B cell (primary cell): ENCODE data around the gene CREB5. TPM values are rescaled to one million over a fixed set of nuclear protein-coding genes. Genes with fewer than 3 reads are reported as not detected.

Experiments
- ATAC-seq: fragments of 200-7000 bp; cut with Tn5 transposase; one replicate; pipeline ENCODE4 v1.10.0; 2021; ENCODE audit warnings: low read depth, mild to moderate bottlenecking, moderate number of reproducible peaks, moderate library complexity
- CTCF ChIA-PET: fragments of 350-600 bp; sonication (Branson Sonifier 250); formaldehyde crosslinking; loops from one replicate; lab custom pipeline; 2021; ENCODE audit warnings: antibody characterized with exemption, inconsistent platforms; lab: Charles Lee
- POLR2A ChIA-PET: fragments of 350-600 bp; sonication (Branson Sonifier 250); formaldehyde crosslinking; loops from one replicate; lab custom pipeline; 2021; ENCODE audit warnings: antibody characterized with exemption; lab: Charles Lee
- DNase-seq: peaks from one replicate; pipeline ENCODE4 v3.0.0; 2013
- H2AFZ ChIP-seq: 2 replicates; pipeline ENCODE4 v1.6.1; 2012; ENCODE audit warnings: mild to moderate bottlenecking, low read depth, low read length; ENCODE audit not compliant: insufficient read depth, poor library complexity, severe bottlenecking
- H3K27ac ChIP-seq, 2 donors: 1 replicate in 1 of 2; 2 replicates in 1 of 2; pipeline ENCODE4 v1.5.1; 2012 to 2013; ENCODE audit warnings: low read length in 2 of 2, mild to moderate bottlenecking in 2 of 2, moderate library complexity in 1 of 2
- H3K27me3 ChIP-seq, 4 experiments: fragments of 200-600 bp in 1 of 4; sonication (generic) in 1 of 4; replicated peaks in 1 of 4; 1 replicate in 2 of 4; 2 replicates in 2 of 4; pipeline versions ENCODE4 v1.6.1 to v1.7.0; 2013 to 2016; ENCODE audit warnings: low read length in 3 of 4, mild to moderate bottlenecking in 2 of 4, mixed read lengths in 1 of 4, moderate library complexity in 1 of 4; ENCODE audit not compliant: insufficient read depth in 4 of 4, control insufficient read depth in 3 of 4; ENCODE audit errors: control extremely low read depth in 1 of 4
- H3K36me3 ChIP-seq, 2 experiments: replicated peaks in 1 of 2; 1 replicate in 1 of 2; 2 replicates in 1 of 2; pipeline versions ENCODE4 v1.6.1 to v1.7.1; 2013; ENCODE audit warnings: low read length in 1 of 2; ENCODE audit not compliant: insufficient read depth in 2 of 2, control insufficient read depth in 1 of 2; ENCODE audit errors: control extremely low read depth in 1 of 2, extremely low read depth in 1 of 2
- H3K4me1 ChIP-seq, 2 donors: fragments of 200-600 bp in 1 of 2; sonication (generic) in 1 of 2; 1 replicate in 1 of 2; 2 replicates in 1 of 2; pipeline versions ENCODE4 v1.5.1 to v1.6.1; 2013 to 2017; ENCODE audit warnings: low read length in 2 of 2; ENCODE audit not compliant: control insufficient read depth in 2 of 2, insufficient read depth in 2 of 2
- H3K4me2 ChIP-seq: replicated peaks from 2 replicates; pipeline ENCODE3; 2012; ENCODE audit warnings: mild to moderate bottlenecking, low read depth, low read length; ENCODE audit not compliant: poor library complexity, severe bottlenecking
- H3K4me3 ChIP-seq, 5 experiments: fragments of 200-600 bp in 1 of 5; sonication (generic) in 1 of 5; 1 replicate in 3 of 5; 2 replicates in 2 of 5; pipeline versions ENCODE4 v1.5.1 to v1.7.0; 2011 to 2016; ENCODE audit warnings: low read length in 4 of 5, mild to moderate bottlenecking in 4 of 5, low read depth in 2 of 5, control low read depth in 1 of 5, moderate library complexity in 1 of 5; ENCODE audit not compliant: insufficient read depth in 1 of 5; ENCODE audit errors: control extremely low read depth in 1 of 5, extremely low read depth in 1 of 5
- H3K79me2 ChIP-seq: fragments of 200-600 bp; sonication (generic); one replicate; pipeline ENCODE4 v1.6.0; 2016; ENCODE audit warnings: low read length; ENCODE audit not compliant: control insufficient read depth, insufficient read depth
- H3K9ac ChIP-seq: fragments of 200-600 bp; sonication (generic); 2 replicates; pipeline ENCODE4 v1.6.1; 2017; ENCODE audit warnings: mild to moderate bottlenecking, low read length, moderate library complexity
- H3K9me3 ChIP-seq, 3 donors: one replicate each; pipeline versions ENCODE4 v1.6.1 to v1.7.1; 2013; ENCODE audit warnings: low read length in 2 of 3; ENCODE audit not compliant: control insufficient read depth in 2 of 3, insufficient read depth in 1 of 3; ENCODE audit errors: control extremely low read depth in 1 of 3
- H4K20me1 ChIP-seq: 2 replicates; pipeline ENCODE4 v1.6.0; 2012; ENCODE audit warnings: mild to moderate bottlenecking, low read length; ENCODE audit not compliant: insufficient read depth, control insufficient read depth, poor library complexity, severe bottlenecking
- H3K27ac Mint-ChIP-seq: one replicate; pipeline ENCODE4 v1.8.0; 2021; ENCODE audit warnings: mixed read lengths
- H3K27me3 Mint-ChIP-seq: one replicate; pipeline ENCODE4 v1.8.0; 2021; ENCODE audit warnings: mixed read lengths
- H3K4me1 Mint-ChIP-seq: one replicate; pipeline ENCODE4 v1.8.0; 2021; ENCODE audit warnings: mixed read lengths
- H3K4me3 Mint-ChIP-seq: one replicate; pipeline ENCODE4 v1.8.0; 2021; ENCODE audit warnings: mixed read lengths
- H3K9me3 Mint-ChIP-seq: one replicate; pipeline ENCODE4 v1.8.0; 2022; ENCODE audit warnings: mixed read lengths; ENCODE audit not compliant: insufficient read depth
- CTCF ChIP-seq: fragments of 200-600 bp; IDR thresholded peaks from one replicate; pipeline ENCODE4 v1.8.0; 2022; ENCODE audit warnings: antibody characterized with exemption, mild to moderate bottlenecking
- EZH2 ChIP-seq: IDR thresholded peaks from 2 replicates; pipeline ENCODE4 v1.6.1; 2012; ENCODE audit warnings: borderline replicate concordance, low read depth, mild to moderate bottlenecking, moderate library complexity, low read length; ENCODE audit not compliant: insufficient read depth, poor library complexity, severe bottlenecking
- WGBS: methylation state at CpG from one replicate; pipeline ENCODE4 v1.1.5; 2013; ENCODE audit warnings: missing lambda C conversion rate; ENCODE audit not compliant: insufficient coverage; 5-methylcytosine and 5-hydroxymethylcytosine counted together
- intact Hi-C: fragments of 100-400 bp; cut with micrococcal nuclease; formaldehyde crosslinking; loops from one replicate; pipeline ENCODE4 v1.10.0; 2022
- polyA plus RNA-seq: library from polyadenylated mRNA; depleted of rRNA; stranded (reverse); fragments of >200 nt; gene quantifications from 2 replicates; pipeline ENCODE4 v1.2.3, GENCODE V29; 2012
- total RNA-seq, 2 donors: library from RNA; stranded (reverse); fragments of 120-200 nt in 1 of 2; gene quantifications; 1 replicate in 1 of 2; 2 replicates in 1 of 2; pipeline versions ENCODE4 v1.2.3 to v1.2.4, GENCODE V29; 2013 to 2022

Gene CREB5
- total and polyA plus RNA-seq, 2 donors (not counting 1 experiment from before 2014, with no cell fraction given), result 0.05 to 0.95 TPM

- no peaks in the 10 kb centered on the region for H4K20me1 ChIP-seq
- H3K4me3 ChIP-seq, result peak overlapping the region; percentile 28 to 73 (median 61)
- H3K27me3 ChIP-seq, result peaks cover 0 to 52% (median 43%) of the 10 kb centered on the region in 4 experiments
- Mint-ChIP-seq H3K27me3 (peaks cover 76% of the 10 kb centered on the region), H3K4me1 (peaks cover 35% of the 10 kb centered on the region), H3K9me3 (no peaks in the 10 kb centered on the region), H3K27ac (no peak overlapping the region), H3K4me3 (peak overlapping the region; percentile 87)
- DNase-seq (peak; percentile 69), ATAC-seq (peak; percentile 48)
- H3K36me3 ChIP-seq, result no peaks in the 10 kb centered on the region
- CTCF ChIA-PET, result interaction anchor here (0.8 to 1.6 kb wide), 4 partner anchors 11 to 398 kb away, joined by 3 read pairs; no protein-coding TSS in a partner anchor
- H3K27ac ChIP-seq, result no peak overlapping the region
- H3K79me2 ChIP-seq, result no peaks in the 10 kb centered on the region
- 3% methylated on average over 14 of the region's 28 CpGs for WGBS
- peak overlapping the region; percentile 75 for H3K9ac ChIP-seq
- peaks cover 0 to 4% (median 0%) of the 10 kb centered on the region in 3 donors for H3K9me3 ChIP-seq
- H3K4me2 ChIP-seq, result peak overlapping the region; percentile 95
- intact Hi-C loops, result loop anchor here (5.0 to 10.0 kb wide), 2 partner anchors 274 to 1209 kb away; partner anchors contain the start of gene HOXA13
- TF ChIP-seq EZH2 (no peak), CTCF (no peak)
- peak overlapping the region; percentile 65 for H2AFZ ChIP-seq
- POLR2A ChIA-PET, result no interaction called here
- H3K4me1 ChIP-seq, result peaks cover 31 to 39% of the 10 kb centered on the region in 2 donors
These were observed 1.4 kb upstream of the CREB5 start for GRCh38 chr7:28410628-28411531.

GRCh38 chr7:28413011-28413410 lies 693 bp downstream of the CREB5 start:
- no peaks in the 10 kb centered on the region for H3K79me2 ChIP-seq
- ATAC-seq (no peak), DNase-seq (no peak)
- H3K4me1 Mint-ChIP-seq, result peaks cover 35% of the 10 kb centered on the region
- H3K27ac Mint-ChIP-seq, result no peak overlapping the region
- H3K9me3 ChIP-seq, result peaks cover 0 to 4% (median 0%) of the 10 kb centered on the region in 3 donors
- no peak overlapping the region for H3K4me2 ChIP-seq
- H3K27me3 Mint-ChIP-seq, result peaks cover 68% of the 10 kb centered on the region
- H3K27ac ChIP-seq, result no peak overlapping the region
- intact Hi-C loops, result loop anchor here (5.0 to 10.0 kb wide), 2 partner anchors 272 to 1211 kb away; partner anchors contain the start of gene HOXA13
- no peak overlapping the region for H3K4me3 Mint-ChIP-seq
- no peak overlapping the region for H3K4me3 ChIP-seq
- no CpG with 5 or more reads among the region's 1 CpG for WGBS
- no peak overlapping the region for H2AFZ ChIP-seq
- H4K20me1 ChIP-seq, result no peaks in the 10 kb centered on the region
- TF ChIP-seq EZH2 (no peak), CTCF (no peak)
- no peaks in the 10 kb centered on the region for H3K9me3 Mint-ChIP-seq
- H3K27me3 ChIP-seq, result peaks cover 0 to 40% (median 39%) of the 10 kb centered on the region in 4 experiments
- H3K4me1 ChIP-seq, result peaks cover 31 to 37% of the 10 kb centered on the region in 2 donors
- H3K9ac ChIP-seq, result no peak overlapping the region
- ChIA-PET POLR2A (no interaction called here), CTCF (no interaction called here)
- no peaks in the 10 kb centered on the region for H3K36me3 ChIP-seq
